Measurements from ENCODE around the gene KLF3.

KLF3 gene

GRCh38 chr4:38675146-38676121 lies 11.4 kb downstream of the KLF3 start:
- DNase-seq = peak; percentile 74 to 88

- no peak for DNase-seq
Observed at GRCh38 chr4:38676986-38677385, 13.0 kb downstream of the KLF3 start.

- DNase-seq = no peak
Observed at GRCh38 chr4:38677441-38677840, 13.4 kb downstream of the KLF3 start.

GRCh38 chr4:38678078-38678477 lies 14.1 kb downstream of the KLF3 start:
- DNase-seq = no peak

- no peak for DNase-seq
Observed at GRCh38 chr4:38679921-38680320, 15.9 kb downstream of the KLF3 start.

- no peak for DNase-seq
Observed at GRCh38 chr4:38681281-38681991, 17.4 kb downstream of the KLF3 start.

- no peak for DNase-seq
Observed at GRCh38 chr4:38682336-38682735, 18.3 kb downstream of the KLF3 start.

- DNase-seq = no peak
Observed at GRCh38 chr4:38683276-38683675, 19.3 kb downstream of the KLF3 start.

- no peak for DNase-seq
Observed at GRCh38 chr4:38684271-38684670, 20.3 kb downstream of the KLF3 start.

GRCh38 chr4:38684951-38685844 lies 21.2 kb downstream of the KLF3 start:
- DNase-seq = no peak

GRCh38 chr4:38686682-38687081 lies 22.7 kb downstream of the KLF3 start:
- no peak for DNase-seq

- DNase-seq = peak in 1 of 2 donors; percentile 21
Observed at GRCh38 chr4:38687571-38688011, 23.6 kb downstream of the KLF3 start.

- no peak for DNase-seq
Observed at GRCh38 chr4:38688676-38689355, 24.8 kb downstream of the KLF3 start.

GRCh38 chr4:38691251-38692008 lies 27.4 kb downstream of the KLF3 start:
- DNase-seq = no peak

GRCh38 chr4:38692421-38692820 lies 28.4 kb downstream of the KLF3 start:
- DNase-seq = no peak

GRCh38 chr4:38693569-38693968 lies 29.6 kb downstream of the KLF3 start:
- DNase-seq = no peak

- DNase-seq = no peak
Observed at GRCh38 chr4:38694330-38694729, 30.3 kb downstream of the KLF3 start.

GRCh38 chr4:38695809-38696208 lies 31.8 kb downstream of the KLF3 start:
- no peak for DNase-seq

GRCh38 chr4:38696697-38697096 lies 32.7 kb downstream of the KLF3 start:
- DNase-seq = no peak

GRCh38 chr4:38698176-38698575 lies 34.2 kb downstream of the KLF3 start:
- no peak for DNase-seq

- DNase-seq = no peak
Observed at GRCh38 chr4:38699112-38699511, 35.1 kb downstream of the KLF3 start.

- DNase-seq = no peak
Observed at GRCh38 chr4:38703635-38704034, 39.6 kb downstream of the KLF3 start.
